GM11168 (cell line): ENCODE measurements around the gene NTF4.

Source experiments
- in situ Hi-C: fragments of 300-500 bp; cut with MboI; formaldehyde crosslinking; loops from one replicate; pipeline ENCODE4 v1.12.0; 2022; ENCODE audit warnings: low sequenced_read_pairs; ENCODE audit not compliant: unreplicated experiment

Gene NTF4, protein sequence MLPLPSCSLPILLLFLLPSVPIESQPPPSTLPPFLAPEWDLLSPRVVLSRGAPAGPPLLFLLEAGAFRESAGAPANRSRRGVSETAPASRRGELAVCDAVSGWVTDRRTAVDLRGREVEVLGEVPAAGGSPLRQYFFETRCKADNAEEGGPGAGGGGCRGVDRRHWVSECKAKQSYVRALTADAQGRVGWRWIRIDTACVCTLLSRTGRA

DNA sequence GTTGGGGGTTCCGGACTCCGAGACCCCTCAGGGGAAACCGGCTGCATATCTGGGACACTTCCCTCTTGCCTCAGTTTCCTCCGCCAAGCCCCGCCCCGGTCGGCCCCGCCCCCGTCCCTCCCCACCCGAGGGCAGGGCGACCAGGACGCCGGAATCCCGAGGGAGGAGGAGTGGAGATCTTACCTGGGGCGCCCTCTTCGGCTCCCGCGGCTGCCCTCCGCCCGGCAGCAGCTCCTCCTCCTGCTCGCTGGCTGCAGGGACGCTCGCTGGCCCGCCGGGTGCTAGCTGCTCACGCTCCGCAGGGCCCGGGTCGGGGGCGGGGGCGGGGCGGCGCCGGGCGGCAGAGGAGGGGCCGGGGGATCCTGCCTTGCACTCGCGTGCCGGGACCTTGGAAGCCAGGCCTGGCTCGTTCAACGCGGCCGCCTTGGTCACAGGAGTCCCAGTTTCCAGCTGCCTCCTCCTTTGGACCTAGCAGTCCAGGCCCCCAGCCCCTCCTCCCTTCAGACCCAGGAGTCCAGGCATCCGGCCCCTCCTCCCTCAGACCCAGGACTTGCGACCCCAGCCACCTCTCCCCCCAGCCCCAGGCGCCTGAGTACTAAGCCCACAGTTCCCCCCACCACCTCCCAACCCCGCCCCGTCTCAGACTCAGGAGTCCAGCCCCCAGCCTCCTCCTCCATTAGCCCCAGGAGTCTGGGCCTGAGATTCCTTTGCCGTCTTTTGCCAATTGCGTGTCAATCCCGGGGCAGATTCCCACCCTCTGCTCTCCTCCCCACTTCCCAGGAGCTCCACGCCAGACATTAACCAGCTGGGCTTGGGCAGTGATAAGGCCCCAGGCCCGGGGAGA, at the start of gene NTF4:
Gene NTF4, minus strand, starts transcription at position 51 of the 844 bp plus-strand sequence. CDS start 2,821 bp downstream, outside the sequence.
- in situ Hi-C loops = no loop called here

DNA sequence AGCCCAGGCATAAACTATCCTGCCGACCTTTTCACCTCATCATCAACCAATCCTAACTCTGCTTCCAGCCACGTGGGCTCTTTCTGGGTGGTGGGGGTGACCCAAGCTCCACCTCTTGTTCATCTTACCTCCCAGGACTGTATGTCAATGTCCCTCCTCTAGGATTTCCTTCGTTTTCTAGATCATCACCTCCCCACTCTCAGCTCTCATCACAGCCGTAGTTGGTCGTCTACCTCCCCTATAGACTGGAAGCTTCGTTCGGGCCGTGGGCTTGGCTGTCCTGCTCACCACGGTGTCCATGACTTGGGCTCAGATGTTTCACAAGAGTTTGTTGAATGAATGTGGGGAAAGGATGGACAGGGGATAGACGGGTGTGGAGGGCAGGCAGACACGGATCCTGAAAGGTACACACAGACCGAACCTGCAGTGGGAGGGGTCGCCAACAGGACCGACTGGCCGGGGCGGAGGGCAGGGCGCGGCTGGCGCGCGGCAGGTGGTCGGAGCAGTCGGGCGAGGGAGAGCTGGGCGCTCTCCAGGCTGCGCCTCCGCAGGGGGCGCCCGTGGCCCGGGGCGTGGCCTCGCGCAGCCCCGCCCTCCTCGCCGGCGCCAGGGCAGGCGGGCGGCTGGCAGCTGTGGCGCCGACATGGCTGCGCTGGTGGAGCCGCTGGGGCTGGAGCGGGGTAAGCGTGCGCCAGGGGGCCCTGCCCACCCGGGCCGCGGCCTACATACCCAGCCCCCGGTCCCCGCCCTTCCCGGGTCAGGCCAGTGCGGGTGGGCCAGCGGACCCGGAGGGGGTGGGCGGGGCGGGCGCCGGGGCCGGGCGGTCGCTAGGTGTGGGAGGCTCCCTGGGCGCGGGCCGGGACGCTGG, 49.4 kb upstream of the NTF4 start, which contains the start of gene LIN7B:
Gene LIN7B, plus strand, starts transcription at position 609 of the 868 bp plus-strand sequence. Its CDS starts 35 bp downstream, at position 644.
- in situ Hi-C loops = no loop called here

DNA sequence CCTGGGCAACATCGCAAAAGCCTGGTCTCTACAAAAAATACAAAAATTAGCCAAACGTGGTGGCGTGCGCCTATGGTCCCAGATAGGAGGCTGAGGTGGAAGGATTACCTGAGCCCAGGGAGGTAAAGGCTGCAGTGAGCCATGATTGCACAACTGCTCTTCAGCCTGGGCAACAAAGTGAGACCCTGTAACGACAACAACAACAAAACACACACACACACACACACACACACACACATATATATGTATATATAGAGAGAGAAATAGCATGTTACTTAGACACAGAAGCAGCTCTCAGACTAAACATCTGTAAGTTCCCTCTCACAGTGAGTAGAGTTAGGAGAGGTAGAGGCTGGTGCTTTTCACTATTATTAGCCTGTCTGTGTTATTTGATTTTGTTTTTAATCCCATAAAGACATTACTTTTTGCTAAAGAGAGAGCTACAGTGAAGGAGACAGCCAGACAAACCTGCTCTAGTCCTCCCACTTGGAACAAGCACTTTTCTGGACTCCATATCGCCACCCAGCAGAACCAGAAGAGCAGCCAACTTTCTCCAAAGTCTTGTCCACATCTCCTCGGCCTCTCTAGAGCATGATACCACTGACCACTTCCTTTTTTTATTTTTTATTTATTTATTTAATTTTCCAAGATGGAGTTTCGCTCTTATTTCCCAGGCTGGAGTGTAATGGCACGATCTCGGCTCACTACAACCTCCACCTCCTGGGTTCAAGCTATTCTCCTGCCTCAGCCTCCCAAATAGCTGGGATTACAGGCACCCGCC, 46.8 kb upstream of the NTF4 start:
- in situ Hi-C loops = no loop called here

DNA sequence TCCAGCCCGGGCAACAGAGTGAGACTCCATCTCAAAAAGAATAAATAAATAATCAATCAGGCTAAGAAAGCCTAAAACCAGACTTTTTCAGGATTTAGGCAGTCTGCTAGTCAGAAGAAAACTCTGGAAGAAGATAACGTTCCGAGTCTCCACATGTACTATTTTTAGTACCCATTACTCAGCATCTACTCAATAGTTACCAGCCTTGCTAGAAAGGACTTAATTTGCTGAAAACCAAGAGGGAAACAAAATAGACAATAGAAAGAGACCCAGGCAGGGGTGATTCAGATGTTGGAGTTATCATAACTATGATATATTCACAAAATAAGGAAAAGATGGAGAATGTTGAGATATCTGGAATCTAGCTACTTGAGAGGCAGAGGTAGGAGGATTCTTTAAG, 45.9 kb upstream of the NTF4 start:
- in situ Hi-C loops = no loop called here

DNA sequence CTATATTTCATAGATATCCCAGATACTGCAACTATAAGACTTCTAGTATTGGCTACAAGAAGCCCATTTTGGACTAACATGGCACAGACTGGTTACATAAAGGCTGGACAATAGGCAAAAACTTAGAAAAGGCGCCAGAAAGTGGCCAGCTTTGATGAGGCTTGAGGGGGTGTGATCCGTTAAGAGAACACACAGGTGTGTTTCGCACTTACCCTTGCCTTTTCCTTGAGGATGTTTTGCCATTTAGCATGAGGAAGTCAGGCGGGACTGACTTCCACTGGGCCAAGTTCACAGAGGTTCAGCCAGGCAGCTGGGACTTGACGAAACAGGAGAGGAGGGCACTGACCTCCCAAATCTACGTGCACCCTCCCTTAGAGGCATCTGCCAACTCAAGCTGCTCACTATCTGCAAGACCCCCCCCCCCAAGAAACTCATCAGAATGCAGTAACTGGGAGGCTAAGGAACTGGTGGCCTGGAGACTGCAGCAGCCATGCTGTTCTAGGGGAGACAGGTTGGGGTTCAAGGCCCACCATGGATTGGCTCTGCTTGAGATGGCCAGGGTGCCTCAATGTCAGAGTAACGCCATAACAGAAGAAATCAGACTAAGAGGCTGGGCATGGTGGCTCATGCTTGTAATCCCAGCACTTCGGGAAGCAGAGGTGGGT, 45.1 kb upstream of the NTF4 start:
- in situ Hi-C loops = no loop called here

DNA sequence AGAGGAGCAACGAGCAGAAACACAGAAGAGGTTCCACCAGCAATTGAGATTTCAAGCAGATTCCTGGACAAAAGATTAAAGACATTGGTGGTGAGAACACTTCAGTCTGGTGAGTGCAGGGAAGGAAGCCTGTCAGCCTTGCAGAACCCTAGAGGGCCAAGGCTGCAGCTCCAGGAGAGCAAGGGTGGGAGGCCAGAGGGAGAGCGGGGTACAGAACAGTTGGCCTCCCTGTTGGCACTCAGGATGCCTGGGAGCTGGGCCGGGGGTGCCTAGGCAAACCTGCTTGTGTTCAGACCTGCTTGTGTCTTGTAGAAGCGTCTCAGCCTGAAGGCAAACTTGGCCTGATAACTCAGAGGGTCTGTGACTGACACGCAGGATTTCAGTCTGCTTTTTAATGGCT, 44.4 kb upstream of the NTF4 start:
- in situ Hi-C loops = no loop called here

DNA sequence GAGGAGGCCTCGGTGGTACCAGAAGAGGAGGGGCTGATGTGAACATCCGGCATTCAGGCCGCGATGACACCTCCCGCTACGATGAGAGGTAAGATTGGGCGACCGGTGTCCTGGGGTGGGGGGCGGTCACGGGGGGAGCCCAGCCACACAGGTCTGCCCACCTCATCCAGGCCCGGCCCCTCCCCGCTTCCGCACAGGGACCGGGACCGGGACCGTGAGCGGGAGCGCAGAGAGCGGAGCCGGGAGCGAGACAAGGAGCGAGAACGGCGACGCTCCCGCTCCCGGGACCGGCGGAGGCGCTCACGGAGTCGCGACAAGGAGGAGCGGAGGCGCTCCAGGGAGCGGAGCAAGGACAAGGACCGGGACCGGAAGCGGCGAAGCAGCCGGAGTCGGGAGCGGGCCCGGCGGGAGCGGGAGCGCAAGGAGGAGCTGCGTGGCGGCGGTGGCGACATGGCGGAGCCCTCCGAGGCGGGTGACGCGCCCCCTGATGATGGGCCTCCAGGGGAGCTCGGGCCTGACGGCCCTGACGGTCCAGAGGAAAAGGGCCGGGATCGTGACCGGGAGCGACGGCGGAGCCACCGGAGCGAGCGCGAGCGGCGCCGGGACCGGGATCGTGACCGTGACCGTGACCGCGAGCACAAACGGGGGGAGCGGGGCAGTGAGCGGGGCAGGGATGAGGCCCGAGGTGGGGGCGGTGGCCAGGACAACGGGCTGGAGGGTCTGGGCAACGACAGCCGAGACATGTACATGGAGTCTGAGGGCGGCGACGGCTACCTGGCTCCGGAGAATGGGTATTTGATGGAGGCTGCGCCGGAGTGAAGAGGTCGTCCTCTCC, 43.2 kb upstream of the NTF4 start:
- in situ Hi-C loops = no loop called here

DNA sequence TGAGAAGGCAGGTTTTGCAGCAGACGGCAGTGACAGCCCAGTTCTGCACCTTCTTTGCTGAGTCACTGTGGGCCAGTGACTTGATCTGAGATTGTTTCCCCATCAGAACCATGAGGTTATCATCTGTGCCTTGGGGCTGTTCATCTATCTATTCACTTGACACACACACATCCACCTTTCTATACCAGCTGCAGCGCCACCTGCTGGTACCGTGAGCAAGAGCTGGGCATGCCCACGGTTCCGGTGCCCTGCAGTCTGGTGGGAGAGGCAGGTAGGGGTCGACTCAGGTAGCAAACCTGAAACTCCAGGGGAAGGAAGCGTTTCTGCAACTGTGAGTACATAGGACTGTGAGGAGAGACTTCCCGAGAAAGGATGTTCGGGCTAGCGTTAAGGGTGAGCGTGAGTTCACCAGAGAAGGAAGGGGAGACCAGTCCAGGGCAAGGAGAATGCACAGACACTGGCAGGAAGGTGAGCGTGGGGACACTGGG, 42.1 kb upstream of the NTF4 start:
- in situ Hi-C loops = no loop called here

DNA sequence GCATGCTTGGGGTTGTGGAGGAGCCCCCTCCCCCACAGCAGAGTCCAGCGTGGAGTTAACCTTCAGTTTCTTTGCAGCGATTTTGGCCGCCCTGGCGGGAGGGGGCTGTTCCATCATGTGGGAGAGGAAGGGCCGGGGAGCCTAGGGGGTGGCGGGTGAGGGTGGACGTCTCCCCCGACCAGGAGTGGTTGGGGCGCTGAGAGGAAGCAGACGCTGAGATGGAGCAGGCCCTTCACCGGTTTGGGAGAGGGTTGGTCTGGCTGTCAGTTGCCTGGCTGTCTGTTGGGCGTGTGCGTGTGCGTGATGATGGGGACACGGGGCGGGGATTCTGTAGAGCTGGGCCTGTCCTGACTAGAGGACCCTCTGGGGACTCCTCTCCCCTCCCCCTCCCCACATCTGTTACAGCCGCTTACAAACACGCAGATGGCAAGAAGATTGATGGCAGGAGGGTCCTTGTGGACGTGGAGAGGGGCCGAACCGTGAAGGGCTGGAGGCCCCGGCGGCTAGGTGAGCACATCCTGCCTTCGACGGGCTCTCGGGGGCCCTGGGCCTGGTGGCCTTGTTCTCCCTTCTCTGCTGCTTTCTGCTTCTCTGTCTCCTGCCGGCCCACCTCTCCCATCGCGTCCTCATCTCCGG, 39.7 kb upstream of the NTF4 start:
- in situ Hi-C loops = no loop called here

DNA sequence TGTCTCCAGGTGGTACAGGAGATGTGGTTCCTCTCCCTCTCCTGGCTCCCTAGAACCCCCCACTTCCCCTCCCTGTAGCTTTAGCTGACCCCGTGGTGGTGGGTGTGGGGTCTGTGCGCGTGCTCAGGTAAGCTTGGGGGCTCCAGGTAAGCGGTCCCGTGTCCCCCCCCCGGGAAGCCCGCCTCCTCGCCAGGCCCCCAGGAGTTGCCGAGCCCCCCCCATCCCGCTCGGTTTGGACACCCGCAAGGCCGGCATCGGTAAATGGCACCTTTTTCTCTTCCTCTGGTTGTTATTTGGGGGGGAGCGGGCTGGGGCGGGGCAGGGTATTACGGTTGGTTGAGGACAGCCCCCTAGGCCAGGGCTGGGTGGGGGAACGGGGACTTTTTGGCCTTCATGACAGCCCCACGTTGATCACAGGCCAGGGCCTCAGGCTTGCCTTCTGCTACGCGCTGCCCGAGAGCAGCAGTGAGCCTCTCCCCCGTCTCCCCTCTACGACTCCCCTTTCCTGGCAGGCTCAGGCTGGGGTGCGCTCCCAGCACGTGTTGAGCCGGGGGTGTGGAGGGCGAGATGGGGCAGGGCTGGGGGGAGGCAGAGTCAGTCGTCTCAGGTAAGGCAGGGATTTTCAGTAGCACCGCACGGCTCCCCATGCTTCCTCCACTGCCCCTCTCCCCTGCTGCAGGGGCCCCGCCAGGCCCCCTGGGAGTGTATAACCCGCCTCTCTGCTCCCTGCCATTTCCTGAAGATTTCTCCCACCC, 38.9 kb upstream of the NTF4 start:
- in situ Hi-C loops = no loop called here

DNA sequence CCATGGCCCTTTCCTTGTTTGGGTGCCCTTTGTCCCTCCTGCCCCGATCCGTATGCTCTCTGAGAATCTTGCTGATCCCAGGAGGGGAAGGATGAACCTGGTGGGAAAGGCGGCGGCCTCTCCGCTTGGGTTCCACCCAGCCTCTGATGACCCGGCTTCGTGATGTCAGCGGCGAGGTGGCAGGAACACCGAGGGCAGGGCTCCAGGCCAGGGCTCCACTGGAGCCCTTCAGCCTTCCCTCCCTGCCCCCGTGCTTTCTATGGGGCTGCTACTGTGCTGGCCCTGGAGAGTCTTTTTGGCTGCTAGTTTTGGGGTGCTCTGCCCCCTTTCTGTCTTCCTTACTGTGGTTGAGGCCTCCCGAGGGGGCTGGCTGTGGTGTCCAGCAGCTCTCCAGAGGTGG, 37.7 kb upstream of the NTF4 start:
- in situ Hi-C loops = no loop called here

DNA sequence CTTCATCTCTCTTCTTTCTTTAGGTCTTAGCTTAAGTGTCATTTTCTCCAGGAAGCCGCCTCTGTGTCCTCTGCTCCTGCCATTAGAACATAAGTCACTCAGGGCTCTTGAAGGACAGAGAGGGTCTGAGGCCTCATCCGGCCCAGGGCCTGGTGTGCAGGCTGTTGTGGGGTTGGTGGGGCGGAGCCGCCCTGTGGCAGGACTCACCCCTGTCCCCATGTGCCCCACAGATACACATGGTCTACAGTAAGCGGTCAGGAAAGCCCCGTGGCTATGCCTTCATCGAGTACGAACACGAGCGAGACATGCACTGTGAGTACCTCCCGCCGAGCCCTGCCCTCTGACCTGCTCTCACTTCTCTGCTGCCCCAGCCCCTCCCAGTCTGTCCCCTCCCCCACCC, 36.5 kb upstream of the NTF4 start:
- in situ Hi-C loops = no loop called here

DNA sequence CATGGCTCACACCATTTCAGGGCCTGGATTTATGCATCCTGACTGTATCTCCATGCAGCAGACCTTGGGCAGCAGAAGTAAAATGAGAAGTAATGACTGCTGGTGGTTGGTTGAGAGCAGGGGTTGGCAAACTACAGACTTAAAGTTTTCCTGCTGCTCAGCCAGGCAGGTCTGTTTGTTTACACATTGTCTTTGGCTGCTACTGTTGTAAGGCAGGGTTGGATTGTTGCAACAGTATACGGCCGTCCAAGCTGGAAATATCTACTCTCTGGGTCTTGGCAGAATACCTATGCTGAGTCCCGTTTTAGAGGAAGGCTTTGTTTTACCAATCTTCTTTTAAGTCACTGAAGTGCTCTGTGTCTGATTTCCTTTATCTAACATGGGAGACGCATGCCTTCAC, 34.2 kb upstream of the NTF4 start:
- in situ Hi-C loops = no loop called here

DNA sequence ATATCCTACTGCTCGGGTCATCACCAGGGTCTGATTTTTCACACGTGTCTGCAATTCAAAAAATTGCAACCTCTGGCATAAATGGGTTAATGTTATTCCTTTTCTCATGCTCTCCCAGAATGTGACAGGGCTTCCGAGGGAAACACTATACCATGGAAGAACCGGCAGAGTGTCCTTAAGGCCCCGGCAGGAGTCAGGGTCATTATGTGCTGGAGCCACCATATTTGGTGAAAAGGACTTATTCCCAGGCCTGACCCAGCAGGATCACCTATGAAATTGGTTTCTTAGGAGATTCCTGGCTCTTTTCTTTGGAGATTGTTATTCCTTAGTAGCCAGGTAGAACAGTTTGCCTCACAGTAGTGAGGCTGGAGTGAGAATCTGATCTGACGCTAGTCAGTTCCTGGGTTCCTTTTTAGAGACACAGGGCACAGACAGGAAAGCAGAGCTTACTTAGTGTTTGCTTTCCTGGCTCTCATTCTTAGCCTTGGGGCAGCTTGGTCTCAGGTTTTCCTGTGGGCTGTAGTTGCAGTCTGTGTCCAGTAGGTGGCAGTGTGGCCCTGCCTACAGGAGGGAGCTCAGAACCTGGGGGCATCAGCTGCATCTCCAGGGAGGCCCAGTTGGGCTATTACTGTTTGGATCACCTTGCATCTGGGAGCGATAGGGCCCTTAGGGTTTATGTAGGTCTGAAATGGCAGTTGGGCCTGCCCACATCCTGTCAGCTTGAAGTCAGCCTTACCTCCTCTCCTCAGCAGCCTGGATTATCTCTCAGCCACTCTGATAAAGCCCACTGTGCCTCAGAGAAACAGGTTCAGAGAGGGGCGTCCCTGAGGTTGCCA, 33.1 kb upstream of the NTF4 start:
- in situ Hi-C loops = no loop called here

DNA sequence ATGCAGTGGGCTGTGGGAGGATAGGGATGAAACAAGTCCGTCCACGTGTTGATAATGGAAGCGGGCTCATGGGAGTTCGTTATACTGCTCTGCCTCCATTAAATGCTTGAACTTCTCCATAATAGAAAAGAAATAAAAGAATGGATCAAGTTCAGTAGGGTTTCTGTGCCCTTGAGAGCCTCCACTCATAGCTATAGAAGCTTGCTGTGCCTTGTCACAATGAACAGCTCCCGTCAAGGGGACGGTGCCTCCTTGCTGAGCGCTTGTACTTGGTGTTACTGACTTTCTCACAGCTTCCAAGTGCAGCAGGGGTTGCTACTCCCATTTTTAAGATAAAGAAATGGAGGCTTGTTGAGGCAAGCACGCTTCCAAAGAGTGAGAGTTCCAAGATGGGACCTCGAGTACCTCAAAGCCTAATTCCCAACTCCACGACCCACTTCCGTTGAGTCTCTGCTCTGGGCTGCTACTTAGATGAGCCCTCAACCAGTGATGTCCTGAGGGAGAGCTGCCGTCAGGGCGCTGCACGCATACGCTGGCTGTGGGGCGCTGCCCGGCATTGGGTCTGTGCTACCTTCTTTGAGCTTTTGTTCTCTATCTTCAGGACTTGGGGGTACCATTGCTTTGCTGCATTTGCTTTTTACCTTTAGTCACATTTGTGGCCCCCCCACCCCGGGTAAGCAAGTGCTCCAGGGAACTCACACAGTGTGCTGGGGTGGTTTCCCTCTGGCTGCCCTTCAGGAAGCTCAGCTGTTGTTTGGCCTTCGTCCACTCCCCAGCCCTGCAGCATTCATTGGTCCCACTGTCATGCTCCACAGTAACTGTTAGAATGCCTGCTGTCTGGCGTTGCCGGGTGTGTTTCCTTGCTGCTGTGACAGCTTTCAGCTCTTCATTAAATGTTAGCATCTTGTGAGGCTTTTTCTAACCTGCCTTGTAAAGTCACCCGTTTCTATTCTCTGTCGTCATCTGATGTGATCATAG, 30.2 kb upstream of the NTF4 start:
- in situ Hi-C loops = no loop called here
